GM12874 (cell line): ENCODE data around the gene ANKRD11.

ENCODE experiments used
- TF ChIP-seq, protein P1 (sequence below): IDR thresholded peaks from 2 replicates; pipeline ENCODE4 v1.5.1; 2011; ENCODE audit warnings: low read depth, mild to moderate bottlenecking, control low read depth, low read length, moderate library complexity; ENCODE audit not compliant: insufficient read depth

Gene ANKRD11

DNA sequence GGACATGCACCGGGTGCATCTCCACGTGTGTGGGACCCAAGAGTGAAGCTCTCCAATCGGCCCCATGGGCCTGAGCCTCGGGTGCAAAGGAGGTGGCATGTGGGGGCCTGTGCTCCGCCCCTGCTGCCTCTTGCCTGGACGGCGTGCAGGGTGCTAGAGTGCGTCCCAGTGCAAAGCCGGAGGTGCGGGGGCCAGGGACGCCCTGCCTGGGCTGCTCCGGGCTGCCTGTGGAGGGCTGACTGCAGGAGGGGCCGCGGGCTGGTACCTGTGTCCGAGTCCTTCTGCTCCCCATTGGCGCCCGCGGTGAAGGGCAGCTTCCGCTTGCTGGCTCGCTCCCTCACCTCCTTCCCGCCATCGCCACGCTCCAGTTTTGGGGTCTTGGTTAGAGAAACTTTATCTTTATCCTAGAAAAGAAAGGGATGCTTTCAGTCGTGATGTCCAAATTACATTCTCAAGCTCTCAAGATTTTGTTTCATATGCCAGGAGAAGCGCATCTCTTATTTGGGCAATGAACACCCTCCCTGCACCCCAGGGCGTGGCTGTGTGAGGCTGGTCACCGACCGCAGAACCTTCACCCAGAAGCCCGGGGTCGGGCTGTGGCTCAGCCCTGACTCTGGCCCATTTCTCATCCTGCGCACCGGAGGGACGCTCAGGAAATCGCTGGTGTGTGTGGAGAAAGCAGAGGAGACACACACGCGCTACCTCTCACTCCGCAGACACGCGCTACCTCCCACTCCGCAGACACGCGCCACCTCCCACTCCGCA, 185.2 kb downstream of the ANKRD11 start:
- TF ChIP-seq, protein P1, sequence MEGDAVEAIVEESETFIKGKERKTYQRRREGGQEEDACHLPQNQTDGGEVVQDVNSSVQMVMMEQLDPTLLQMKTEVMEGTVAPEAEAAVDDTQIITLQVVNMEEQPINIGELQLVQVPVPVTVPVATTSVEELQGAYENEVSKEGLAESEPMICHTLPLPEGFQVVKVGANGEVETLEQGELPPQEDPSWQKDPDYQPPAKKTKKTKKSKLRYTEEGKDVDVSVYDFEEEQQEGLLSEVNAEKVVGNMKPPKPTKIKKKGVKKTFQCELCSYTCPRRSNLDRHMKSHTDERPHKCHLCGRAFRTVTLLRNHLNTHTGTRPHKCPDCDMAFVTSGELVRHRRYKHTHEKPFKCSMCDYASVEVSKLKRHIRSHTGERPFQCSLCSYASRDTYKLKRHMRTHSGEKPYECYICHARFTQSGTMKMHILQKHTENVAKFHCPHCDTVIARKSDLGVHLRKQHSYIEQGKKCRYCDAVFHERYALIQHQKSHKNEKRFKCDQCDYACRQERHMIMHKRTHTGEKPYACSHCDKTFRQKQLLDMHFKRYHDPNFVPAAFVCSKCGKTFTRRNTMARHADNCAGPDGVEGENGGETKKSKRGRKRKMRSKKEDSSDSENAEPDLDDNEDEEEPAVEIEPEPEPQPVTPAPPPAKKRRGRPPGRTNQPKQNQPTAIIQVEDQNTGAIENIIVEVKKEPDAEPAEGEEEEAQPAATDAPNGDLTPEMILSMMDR, result no peak

DNA sequence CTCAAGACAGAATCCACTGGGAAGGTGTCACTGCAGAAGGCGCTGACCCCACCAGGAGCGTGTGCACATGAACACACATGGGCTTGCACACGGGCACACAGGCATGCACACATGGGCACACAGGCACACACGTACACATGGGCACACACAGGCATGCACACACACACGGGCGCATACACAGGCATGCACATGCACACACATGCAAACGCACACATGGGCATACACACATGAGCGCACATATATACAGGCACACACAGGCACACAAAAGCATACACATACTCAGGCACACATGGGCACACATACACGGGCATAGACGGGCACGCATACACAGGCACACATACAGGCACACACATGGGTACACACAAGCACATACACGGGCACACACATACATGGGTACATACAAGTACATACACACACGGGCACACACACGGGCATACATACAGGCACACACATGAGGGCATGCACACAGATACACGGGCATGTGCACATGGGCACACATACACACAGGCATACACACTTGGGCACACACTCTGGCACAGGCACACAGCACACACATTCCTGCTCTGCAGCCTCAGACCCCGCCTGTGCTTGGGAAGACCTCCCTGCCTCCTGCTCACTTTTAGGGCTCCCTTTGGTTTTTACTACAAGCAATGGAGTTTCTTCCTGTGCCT, 186.0 kb downstream of the ANKRD11 start:
- TF ChIP-seq, protein P1, result no peak

DNA sequence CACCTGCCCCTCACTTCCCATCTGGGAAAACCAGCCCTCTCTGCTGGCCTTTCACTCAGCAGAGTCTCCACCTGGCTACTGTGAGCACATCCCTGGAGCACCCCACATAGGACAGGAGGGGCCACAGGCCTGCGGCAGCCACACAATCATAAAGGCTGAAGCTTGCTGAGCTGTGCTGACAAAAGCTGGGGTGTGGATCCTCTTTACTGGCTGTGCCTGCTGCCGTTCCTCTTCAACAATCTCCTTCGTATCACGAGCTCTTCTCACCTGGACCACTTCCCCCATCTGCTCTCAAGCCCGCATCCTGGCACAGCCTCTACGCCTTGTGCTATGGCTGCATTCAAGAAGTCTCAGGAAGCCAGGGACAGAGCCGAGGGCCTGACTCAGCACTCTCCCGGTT, 186.7 kb downstream of the ANKRD11 start:
- TF ChIP-seq, protein P1, result no peak

DNA sequence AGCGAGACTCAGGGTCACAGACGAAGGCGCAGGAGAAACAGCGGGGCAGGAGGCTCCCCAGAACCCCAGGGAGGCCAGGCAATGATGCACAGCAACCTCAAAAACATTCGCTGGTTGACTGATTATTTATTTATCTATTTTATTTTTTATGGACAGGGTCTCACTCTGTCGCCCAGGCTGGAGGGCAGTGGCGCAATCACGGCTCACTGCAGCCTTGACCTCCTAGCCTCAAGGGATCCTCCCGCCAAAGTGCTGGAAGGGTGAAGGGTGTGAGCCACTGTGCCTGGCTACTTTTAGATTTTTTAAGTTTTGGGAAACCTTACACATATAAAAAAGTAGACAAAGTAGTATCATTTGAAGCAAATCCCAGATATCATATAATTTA, 189.4 kb downstream of the ANKRD11 start:
- TF ChIP-seq, protein P1, result no peak

DNA sequence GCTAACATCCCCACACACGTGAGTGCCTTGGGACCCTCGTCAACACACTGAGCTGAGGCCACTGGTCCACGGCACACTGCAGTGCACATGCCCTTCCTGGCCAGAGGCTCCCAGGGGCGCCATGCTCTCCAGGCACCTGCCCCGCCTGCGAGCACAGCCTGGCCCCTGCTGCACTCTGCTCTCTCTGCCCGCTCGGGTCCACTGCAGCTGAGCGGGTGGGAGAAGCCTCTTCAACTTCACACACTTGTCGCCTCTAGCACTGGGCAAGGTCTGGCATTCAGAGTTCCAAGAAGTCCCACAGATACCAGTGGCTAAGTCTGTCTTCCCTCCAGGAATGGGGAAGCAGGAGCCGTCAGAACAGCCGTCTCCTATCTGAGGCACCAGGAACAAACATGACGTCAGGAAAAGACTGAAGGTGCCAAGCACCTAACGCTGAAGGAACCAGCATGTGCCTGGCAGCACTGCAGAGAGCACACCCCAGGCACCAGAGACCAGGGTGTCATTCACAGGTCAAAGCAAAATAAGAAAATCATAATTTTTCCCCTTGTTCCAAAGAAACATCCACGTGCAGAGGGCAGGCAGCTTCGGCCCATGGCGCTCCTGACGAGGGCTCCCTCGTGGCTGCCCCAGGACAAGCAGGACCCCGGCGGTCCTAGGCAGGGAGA, 189.9 kb downstream of the ANKRD11 start:
- TF ChIP-seq, protein P1, result no peak

DNA sequence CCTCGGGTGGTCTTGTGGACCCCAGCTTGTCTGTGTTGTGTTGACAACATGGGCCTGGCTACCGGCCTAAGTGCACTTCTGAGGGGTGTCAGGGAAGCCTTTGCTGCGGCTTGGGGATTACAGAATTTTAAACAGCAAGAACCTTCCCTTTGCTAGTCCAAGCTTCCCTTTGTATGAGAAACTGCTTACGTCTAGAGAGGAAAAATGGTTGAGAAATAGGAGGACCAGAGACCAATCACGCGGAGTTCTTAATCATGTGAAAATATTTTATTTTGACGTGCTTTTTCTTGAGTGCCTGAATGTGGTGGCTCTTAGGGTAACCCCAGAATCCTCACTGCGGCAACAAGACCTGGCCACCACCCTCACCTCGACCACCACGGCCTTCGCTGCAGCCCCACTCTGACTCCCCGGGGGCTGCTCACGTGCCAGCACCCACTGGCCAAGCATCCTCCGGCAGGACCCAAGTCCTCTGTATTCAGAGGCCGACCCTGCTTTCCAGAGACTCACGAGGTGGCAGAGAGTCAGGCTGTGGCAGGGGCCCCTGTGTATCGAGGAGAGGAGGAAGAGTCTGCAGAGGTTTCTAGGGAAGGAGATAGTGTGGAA, 191.6 kb downstream of the ANKRD11 start:
- TF ChIP-seq, protein P1, result no peak
